K562 (cell line): ENCODE data around the gene AKAP6. TPM values are rescaled to one million over a fixed set of nuclear protein-coding genes. Genes with fewer than 3 reads are reported as not detected.

ENCODE experiments used
- ATF2 ChIP-seq: sonication (generic); formaldehyde crosslinking; IDR thresholded peaks from 2 replicates; pipeline ENCODE4 v1.8.1; 2022; ENCODE audit warnings: missing genetic modification reagents
- HOMEZ ChIP-seq: fragments of 250-450 bp; sonication (Bioruptor Pico); IDR thresholded peaks from 2 replicates; pipeline ENCODE4 v1.4.0; 2020; ENCODE audit warnings: mild to moderate bottlenecking, moderate library complexity
- JUN ChIP-seq, 2 experiments: sonication (generic) in 1 of 2; formaldehyde crosslinking in 1 of 2; IDR thresholded peaks; 2 replicates each; pipeline versions ENCODE4 v1.6.1 to v1.8.0; 2012 to 2022; ENCODE audit warnings: borderline replicate concordance in 2 of 2, mild to moderate bottlenecking in 2 of 2, improper control_type of control experiment in 1 of 2, low read depth in 1 of 2, low read length in 1 of 2, missing genetic modification reagents in 1 of 2
- SNRNP70 ChIP-seq: fragments of 200-400 bp; formaldehyde crosslinking; optimal IDR thresholded peaks from 2 replicates; pipeline ENCODE3; 2017; ENCODE audit warnings: low read depth, low read length
- UBTF ChIP-seq, 2 experiments: IDR thresholded peaks; 2 replicates each; pipeline ENCODE4 v1.6.1; 2012; ENCODE audit warnings: improper control_type of control experiment in 2 of 2, low read depth in 2 of 2, low read length in 2 of 2, borderline replicate concordance in 1 of 2
- ZFPM2 ChIP-seq: fragments of 250-450 bp; sonication (Bioruptor Pico); IDR thresholded peaks from 2 replicates; pipeline ENCODE4 v1.5.1; 2022; ENCODE audit warnings: mild to moderate bottlenecking
- ZNF354B ChIP-seq: fragments of 250-450 bp; sonication (Bioruptor Pico); IDR thresholded peaks from 2 replicates; pipeline ENCODE4 v1.4.0; 2020
- ZNF592 ChIP-seq: fragments of 450-650 bp; IDR thresholded peaks from 2 replicates; pipeline ENCODE4 v1.6.1; 2017; ENCODE audit warnings: antibody characterized with exemption, mild to moderate bottlenecking
- polyA plus RNA-seq, 8 experiments: library from polyadenylated mRNA; depleted of rRNA in 4 of 8; stranded (reverse) in 5 of 8; unstranded in 3 of 8; fragments of >200 nt; fragmentation: Nextera tagmentation in 2 of 8; fragmentation: Illumina TruSeq in 1 of 8; extraction: Ambion mirVana in 2 of 8; extraction: Trizol in 1 of 8; gene quantifications; 2 replicates each; pipeline versions ENCODE4 v1.2.1 to v1.2.3, GENCODE V29; 2011 to 2014; ENCODE audit warnings: inconsistent platforms in 1 of 8, missing spikeins in 1 of 8
- total RNA-seq, 7 experiments: library from RNA; depleted of rRNA in 6 of 7; stranded (reverse); fragments of >200 nt in 6 of 7; fragmentation: Illumina TruSeq in 2 of 7; extraction: Trizol in 2 of 7; gene quantifications; 2 replicates each; pipeline versions ENCODE4 v1.2.1 to v1.2.3, GENCODE V29; 2011 to 2021; ENCODE audit warnings: low replicate concordance in 1 of 7

AKAP6 gene
- total and polyA plus RNA-seq, 9 of the 15 experiments (the other 6 are each of a cell fraction or from before 2014, with no cell fraction given), result 0.03 to 1.7 (median 0.48) TPM

- no peak for TF ChIP-seq ZNF592
- TF ChIP-seq ZFPM2 (CRISPR knock-in tag), result no peak
- no peak for TF ChIP-seq ATF2
- TF ChIP-seq HOMEZ (CRISPR knock-in tag), result no peak
- no peak for TF ChIP-seq ZNF354B (CRISPR knock-in tag)
- no peak for TF ChIP-seq JUN (IDR thresholded peaks at IDR 0.05; ENCODE audit: borderline replicate concordance, low read depth, low read length)
- no peak for TF ChIP-seq JUN (CRISPR knock-in tag; IDR thresholded peaks at IDR 0.05; ENCODE audit: borderline replicate concordance)
- no peak for TF ChIP-seq SNRNP70
- TF ChIP-seq UBTF (IDR thresholded peaks at IDR 0.05; ENCODE audit: borderline replicate concordance in 1 of 2, low read depth in 2 of 2, low read length in 2 of 2), result no peak
These were observed 39.0 kb downstream of the AKAP6 start (continued) for GRCh38 chr14:32368107-32368506.
